HG02610 (cell line): Measurements from ENCODE around the gene RPN1.
A peak's percentile ranks its signal among the peaks of the same experiment; 100 is the strongest.
"Not testable (repeated sequence)": the region's sequence is repeated elsewhere in the genome, so short reads cannot be mapped to it uniquely, and the experiment has no call there.

ENCODE experiments used
- ATAC-seq: cut with Tn5 transposase; IDR thresholded peaks from one replicate; pipeline ENCODE4 v1.9.1; 2021; ENCODE audit warnings: mild to moderate bottlenecking, moderate library complexity; ENCODE audit not compliant: unreplicated experiment

Gene RPN1

DNA sequence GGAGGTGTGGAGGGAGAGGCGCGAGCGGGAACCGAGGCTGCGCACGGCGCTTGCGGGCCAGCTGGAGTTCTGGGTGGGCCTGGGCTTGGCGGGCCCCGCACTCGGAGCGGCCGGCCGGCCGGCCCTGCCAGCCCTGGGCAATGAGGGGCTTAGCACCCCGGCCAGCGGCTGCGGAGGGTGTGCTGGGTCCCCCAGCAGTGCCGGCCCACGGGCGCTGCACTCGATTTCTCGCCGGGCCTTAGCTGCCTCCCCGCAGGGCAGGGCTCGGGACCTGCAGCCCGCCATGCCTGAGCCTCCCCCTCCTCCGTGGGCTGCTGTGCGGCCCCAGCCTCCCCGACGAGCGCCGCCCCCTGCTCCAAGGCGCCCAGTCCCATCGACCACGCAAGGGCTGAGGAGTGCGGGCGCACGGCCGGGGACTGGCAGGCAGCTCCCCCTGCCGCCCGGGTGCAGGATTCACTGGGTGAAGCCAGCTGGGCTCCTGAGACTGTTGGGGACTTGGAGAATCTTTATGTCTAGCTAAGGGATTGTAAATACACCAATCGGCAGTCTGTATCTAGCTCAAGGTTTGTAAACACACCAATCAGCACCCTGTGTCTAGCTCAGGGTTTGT lies 2.9 kb upstream of the RPN1 start:
- not testable (repeated sequence) for ATAC-seq

- no peak for ATAC-seq
These were observed 1.5 kb downstream of the RPN1 start for GRCh38 chr3:128648940-128649663.

DNA sequence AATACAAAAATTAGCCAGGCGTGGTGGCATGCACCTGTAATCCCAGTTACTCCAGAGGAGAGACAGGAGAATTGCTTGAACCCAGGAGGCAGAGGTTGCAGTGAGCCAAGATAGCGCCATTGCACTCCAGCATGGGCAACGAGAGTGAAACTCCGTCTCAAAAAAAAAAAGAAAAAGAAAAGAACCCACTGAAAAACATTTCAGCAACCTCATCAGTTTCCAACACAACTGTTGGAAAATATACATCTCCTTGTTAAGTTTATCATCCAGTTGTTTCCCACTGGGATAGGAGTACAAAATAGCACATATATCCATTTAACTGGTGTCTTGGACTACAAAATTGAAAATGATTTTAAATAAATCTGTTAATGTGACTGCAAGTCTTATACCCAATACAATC lies 2.2 kb downstream of the RPN1 start:
- no peak for ATAC-seq

GRCh38 chr3:128647307-128647706 lies 3.3 kb downstream of the RPN1 start:
- ATAC-seq: no peak

DNA sequence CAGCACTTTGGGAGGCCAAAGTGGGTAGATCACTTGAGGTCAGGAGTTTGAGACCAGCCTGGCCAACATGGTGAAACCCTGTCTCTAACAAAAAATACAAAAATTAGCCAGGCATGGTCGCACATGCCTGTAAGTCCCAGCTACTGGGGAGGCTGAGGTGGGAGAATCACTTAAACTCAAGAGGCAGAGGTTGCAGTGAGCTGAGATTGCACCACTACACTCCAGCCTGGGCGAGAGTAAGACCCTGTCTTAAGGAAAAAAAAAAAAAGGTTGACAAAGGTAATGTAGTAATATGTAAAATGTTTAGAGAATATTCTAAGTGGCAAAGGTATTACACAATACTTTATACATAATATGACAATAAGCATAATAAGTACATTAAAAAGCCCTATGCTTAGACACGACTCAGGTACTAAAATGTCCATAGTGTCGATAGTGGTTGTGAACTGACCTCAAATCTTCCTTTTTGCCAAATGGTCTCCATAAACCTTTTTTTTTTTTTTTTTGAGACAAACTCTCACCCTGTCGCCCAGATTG lies 16.5 kb downstream of the RPN1 start:
- no peak for ATAC-seq

GRCh38 chr3:128632301-128632700 lies 18.3 kb downstream of the RPN1 start:
- ATAC-seq: no peak

DNA sequence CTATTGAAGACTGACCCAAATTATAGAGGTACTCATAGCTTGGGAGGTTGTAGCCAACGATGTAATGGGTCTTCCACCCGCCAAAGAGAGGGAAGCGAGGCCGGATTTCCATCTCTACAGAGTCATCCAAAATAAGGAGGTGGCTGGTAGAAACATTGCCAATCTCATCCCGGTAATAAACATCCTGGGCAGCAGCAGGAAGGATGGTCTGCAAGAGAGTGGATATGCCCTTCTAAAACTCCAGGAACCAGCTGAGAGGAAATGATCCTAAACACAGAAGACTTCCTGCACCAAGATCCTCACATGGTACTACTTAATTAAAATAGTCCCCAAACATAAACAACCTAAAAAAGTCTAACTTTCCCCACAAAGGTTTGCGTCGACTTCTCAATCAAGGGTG lies 20.7 kb downstream of the RPN1 start:
- ATAC-seq: no peak

DNA sequence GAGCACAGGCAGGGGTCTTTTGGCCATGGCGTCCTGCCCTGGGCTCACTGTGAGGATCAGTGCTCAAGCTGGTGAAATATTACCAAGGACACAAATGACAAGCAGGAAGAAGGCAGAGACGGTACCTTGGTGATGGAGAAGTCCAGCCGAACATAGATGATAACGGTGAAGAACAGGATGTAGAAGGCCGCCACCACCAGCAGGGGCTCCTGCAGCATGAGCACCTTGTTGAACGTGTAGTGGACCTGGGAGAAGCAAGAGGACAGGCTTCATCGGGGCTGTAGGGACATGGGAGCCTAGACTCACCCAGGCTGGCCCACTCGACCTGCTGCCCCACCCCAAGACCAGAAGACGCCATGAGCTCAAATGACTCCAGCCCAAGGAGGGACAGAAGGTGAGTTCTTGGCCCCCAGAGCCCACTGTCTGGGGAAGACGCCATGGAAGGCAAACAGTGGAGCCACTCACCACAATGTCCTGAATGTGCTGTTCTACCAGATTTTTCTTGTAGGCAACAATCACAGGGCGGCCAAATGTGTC lies 25.1 kb downstream of the RPN1 start:
- no peak for ATAC-seq

GRCh38 chr3:128624526-128625138 lies 26.0 kb downstream of the RPN1 start:
- no peak for ATAC-seq

DNA sequence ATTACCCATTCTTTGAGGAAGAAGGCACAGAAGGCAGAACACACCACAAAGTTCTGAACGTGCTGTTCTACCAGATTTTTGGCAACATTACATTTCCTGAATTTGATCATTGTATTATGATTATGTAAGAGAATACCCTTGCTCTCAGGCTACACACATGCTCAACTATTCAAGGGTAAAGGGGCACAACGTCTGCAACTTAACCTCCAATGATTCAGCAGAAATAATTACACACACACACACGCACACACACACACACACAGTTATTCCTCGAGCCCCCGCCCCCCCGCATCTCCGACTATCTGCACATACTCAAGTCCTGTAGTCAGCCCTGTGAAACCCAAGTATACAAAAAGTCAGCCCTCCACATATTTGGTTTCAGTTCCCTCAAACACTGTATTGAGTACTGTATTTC lies 26.8 kb downstream of the RPN1 start:
- no peak for ATAC-seq

DNA sequence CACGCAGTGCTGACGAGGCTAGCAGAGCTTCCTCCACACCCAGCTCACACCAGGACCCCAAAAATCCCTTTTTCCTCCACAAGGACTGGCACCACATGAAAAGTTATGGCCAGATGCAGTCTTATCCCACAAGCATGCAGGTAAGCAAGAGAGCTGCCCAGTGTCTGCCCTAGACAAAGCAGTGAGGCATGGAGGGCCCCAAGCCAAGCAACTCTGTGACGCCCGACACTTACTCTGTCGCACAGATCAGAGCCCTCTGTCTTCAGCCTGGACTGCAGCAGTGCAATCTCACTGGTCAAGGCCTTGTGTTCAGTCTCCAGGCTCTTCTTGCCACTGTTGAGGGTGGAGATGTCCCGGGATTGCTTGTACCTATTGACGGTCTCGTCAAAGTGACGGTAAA lies 28.7 kb downstream of the RPN1 start:
- ATAC-seq: no peak

- ATAC-seq: no peak
These were observed 29.4 kb downstream of the RPN1 start for GRCh38 chr3:128621234-128621633.

GRCh38 chr3:128620268-128620691 lies 30.3 kb downstream of the RPN1 start:
- no peak for ATAC-seq

GRCh38 chr3:128619146-128619890 lies 31.3 kb downstream of the RPN1 start:
- no peak for ATAC-seq

- ATAC-seq: no peak
These were observed 32.3 kb downstream of the RPN1 start for GRCh38 chr3:128618398-128618726.

DNA sequence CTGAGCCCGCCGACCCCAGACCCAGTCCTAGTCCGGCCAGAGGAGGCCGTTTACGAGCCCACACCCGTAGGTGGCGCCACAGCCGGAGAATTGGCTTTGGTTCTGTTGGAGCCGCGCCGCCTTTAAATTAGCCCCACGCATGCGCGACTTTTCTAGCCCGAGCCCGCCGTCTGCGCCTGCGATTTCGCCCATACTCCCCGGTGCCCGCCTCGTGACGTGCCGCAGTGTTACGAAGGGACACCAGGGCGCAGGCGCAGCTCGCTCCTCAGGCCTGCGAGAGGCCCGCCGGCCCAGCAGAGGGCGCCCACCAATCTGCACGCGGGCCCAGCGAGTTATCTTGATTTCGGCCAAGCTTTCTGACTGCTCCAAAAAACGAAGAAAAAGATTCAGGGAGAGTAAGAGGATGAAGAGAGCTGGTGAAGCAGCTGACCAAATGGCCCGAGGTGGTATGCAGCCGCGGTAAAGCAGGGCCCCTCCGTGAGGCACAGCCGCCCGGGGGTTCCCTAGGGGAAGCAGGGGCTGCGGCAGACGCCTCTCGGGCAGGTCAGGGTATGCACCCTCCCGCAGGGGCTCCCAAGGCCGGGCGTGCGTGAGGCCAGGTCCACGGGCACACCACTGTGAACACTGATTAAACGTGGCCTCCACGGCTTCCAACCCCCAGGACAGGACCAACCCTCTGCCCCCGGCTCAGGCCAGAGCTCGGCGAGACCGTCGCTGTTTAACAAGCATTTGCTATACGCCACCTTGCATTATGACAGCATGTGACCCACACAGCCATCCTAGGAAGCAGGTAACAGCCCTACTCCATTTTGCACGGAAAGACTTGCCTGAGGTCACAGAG lies 32.8 kb downstream of the RPN1 start:
- ATAC-seq: peak; percentile 89

GRCh38 chr3:128617270-128617556 lies 33.4 kb downstream of the RPN1 start:
- peak; percentile 31 for ATAC-seq

GRCh38 chr3:128616516-128617269 lies 33.9 kb downstream of the RPN1 start:
- no peak for ATAC-seq

DNA sequence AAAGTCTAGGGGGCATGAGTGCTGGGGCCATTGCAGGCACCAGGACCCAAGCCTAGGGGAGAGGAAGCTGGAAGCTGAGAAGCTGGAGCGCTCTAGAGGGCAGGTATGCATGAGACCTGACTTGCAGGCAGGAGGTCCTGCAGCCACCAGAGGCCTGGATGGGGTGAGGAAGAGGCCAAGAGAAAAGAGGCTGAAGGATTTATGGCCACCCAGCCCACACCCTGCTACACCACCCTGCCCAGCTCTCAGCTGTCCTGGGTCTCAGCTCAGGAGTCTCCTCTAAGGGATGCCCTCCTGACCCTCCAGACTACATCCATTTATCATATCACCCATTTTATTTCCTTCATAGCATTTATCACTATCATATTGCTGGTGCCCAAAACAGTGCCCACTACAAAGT lies 36.5 kb downstream of the RPN1 start:
- ATAC-seq: no peak
